Measurements from ENCODE around the gene GNPDA2.

GNPDA2 gene

GRCh38 chr4:44679060-44679459, 47.3 kb downstream of the GNPDA2 start:
- no peak for DNase-seq (ENCODE audit: low read depth, low spot score)

- peak; percentile 64 for DNase-seq (ENCODE audit: low read depth, low spot score)
These were observed 48.0 kb downstream of the GNPDA2 start, which contains the start of gene GUF1 for GRCh38 chr4:44678094-44679041. TSS of gene GUF1 (plus strand) at chr4:44678420. CDS start at chr4:44678623, 203 bp downstream.

GRCh38 chr4:44675366-44675765, 51.0 kb downstream of the GNPDA2 start:
- no peak for DNase-seq (ENCODE audit: low read depth, low spot score)

GRCh38 chr4:44674471-44674870, 51.9 kb downstream of the GNPDA2 start:
- DNase-seq (ENCODE audit: low read depth, low spot score), result no peak

- no peak for DNase-seq (ENCODE audit: low read depth, low spot score)
These were observed 54.7 kb downstream of the GNPDA2 start for GRCh38 chr4:44671636-44672035.

GRCh38 chr4:44670506-44671199, 55.7 kb downstream of the GNPDA2 start:
- DNase-seq (ENCODE audit: low read depth, low spot score), result no peak

GRCh38 chr4:44668526-44668925, 57.8 kb downstream of the GNPDA2 start:
- DNase-seq (ENCODE audit: low read depth, low spot score), result no peak

- no peak for DNase-seq (ENCODE audit: low read depth, low spot score)
These were observed 62.7 kb downstream of the GNPDA2 start for GRCh38 chr4:44663539-44664263.

- no peak for DNase-seq (ENCODE audit: low read depth, low spot score)
These were observed 63.7 kb downstream of the GNPDA2 start for GRCh38 chr4:44662623-44663005.

GRCh38 chr4:44661940-44662622, 64.3 kb downstream of the GNPDA2 start:
- DNase-seq (ENCODE audit: low read depth, low spot score), result no peak

- DNase-seq (ENCODE audit: low read depth, low spot score), result no peak
These were observed 66.0 kb downstream of the GNPDA2 start for GRCh38 chr4:44660396-44660795.

- DNase-seq (ENCODE audit: low read depth, low spot score), result no peak
These were observed 74.4 kb downstream of the GNPDA2 start for GRCh38 chr4:44652002-44652401.
